WI38 (cell line): ENCODE data around the gene LTBP4.
"Not testable (repeated sequence)": the region's sequence is repeated elsewhere in the genome, so short reads cannot be mapped to it uniquely, and the experiment has no call there.

Source experiments
- H3K4me3 ChIP-seq: 2 replicates; pipeline ENCODE4 v1.5.1; 2011; ENCODE audit warnings: low read depth, mild to moderate bottlenecking, control low read depth, low read length
- CTCF ChIP-seq: IDR thresholded peaks from 2 replicates; pipeline ENCODE4 v1.5.1; 2012; ENCODE audit warnings: low read depth, mild to moderate bottlenecking, control low read depth, low read length

Gene LTBP4

GRCh38 chr19:40642051-40642706, 41.0 kb downstream of the LTBP4 start:
- no peak overlapping the region for H3K4me3 ChIP-seq
- TF ChIP-seq CTCF = no peak

- H3K4me3 ChIP-seq = no peak overlapping the region
- no peak for TF ChIP-seq CTCF
Observed at GRCh38 chr19:40642757-40643305, 41.7 kb downstream of the LTBP4 start.

- peak overlapping the region; percentile 26 for H3K4me3 ChIP-seq
- no peak for TF ChIP-seq CTCF
Observed at GRCh38 chr19:40646743-40647254, 45.6 kb downstream of the LTBP4 start.

GRCh38 chr19:40649903-40650675, 48.9 kb downstream of the LTBP4 start:
- H3K4me3 ChIP-seq = not testable (repeated sequence)

GRCh38 chr19:40650749-40651305, 49.7 kb downstream of the LTBP4 start:
- no peak for TF ChIP-seq CTCF
- H3K4me3 ChIP-seq = no peak overlapping the region

GRCh38 chr19:40652303-40652702, 51.1 kb downstream of the LTBP4 start:
- not testable (repeated sequence) for H3K4me3 ChIP-seq

GRCh38 chr19:40655684-40656083, 54.5 kb downstream of the LTBP4 start:
- H3K4me3 ChIP-seq = not testable (repeated sequence)

GRCh38 chr19:40658031-40658430, 56.9 kb downstream of the LTBP4 start:
- no peak for TF ChIP-seq CTCF
- H3K4me3 ChIP-seq = no peak overlapping the region
